DOHH2 (cell line): ENCODE measurements around the gene GPC1.
"Not testable (repeated sequence)": the region's sequence is repeated elsewhere in the genome, so short reads cannot be mapped to it uniquely, and the experiment has no call there.

Source experiments
- H3F3A ChIP-seq: fragments of 200-600 bp; sonication (generic), shearing (Covaris generic); 2 replicates; pipeline ENCODE4 v1.6.0; 2016; ENCODE audit warnings: antibody characterized with exemption, mild to moderate bottlenecking; ENCODE audit not compliant: control insufficient read depth, insufficient read depth
- H3K27ac ChIP-seq: fragments of 200-600 bp; sonication (generic); 2 replicates; pipeline ENCODE4 v1.5.1; 2014; ENCODE audit warnings: low read depth, mild to moderate bottlenecking, low read length, moderate library complexity
- H3K27me3 ChIP-seq: fragments of 200-600 bp; sonication (generic); 2 replicates; pipeline ENCODE4 v1.6.1; 2014; ENCODE audit warnings: mild to moderate bottlenecking, low read length, mixed read lengths; ENCODE audit not compliant: control insufficient read depth
- H3K36me3 ChIP-seq: fragments of 200-600 bp; sonication (generic); 2 replicates; pipeline ENCODE4 v1.6.1; 2014; ENCODE audit warnings: mild to moderate bottlenecking, low read length, moderate library complexity, mixed read lengths; ENCODE audit not compliant: control insufficient read depth
- H3K4me1 ChIP-seq: fragments of 200-600 bp; sonication (generic); 2 replicates; pipeline ENCODE4 v1.6.1; 2014; ENCODE audit warnings: mild to moderate bottlenecking, low read length, mixed read lengths; ENCODE audit not compliant: control insufficient read depth
- H3K4me2 ChIP-seq: fragments of 200-600 bp; sonication (generic); 2 replicates; pipeline ENCODE4 v1.6.0; 2014; ENCODE audit warnings: mild to moderate bottlenecking, low read length, moderate library complexity
- H3K4me3 ChIP-seq: fragments of 200-600 bp; sonication (generic); 2 replicates; pipeline ENCODE4 v1.5.1; 2014; ENCODE audit warnings: mild to moderate bottlenecking, low read length, mixed read lengths
- H3K79me2 ChIP-seq: fragments of 200-600 bp; sonication (generic); 2 replicates; pipeline ENCODE4 v1.6.1; 2014; ENCODE audit warnings: mild to moderate bottlenecking, low read length, mixed read lengths; ENCODE audit not compliant: control insufficient read depth
- H3K9me2 ChIP-seq: fragments of 200-600 bp; sonication (generic); replicated peaks from 2 replicates; pipeline ENCODE4 v1.6.1; 2014; ENCODE audit warnings: mild to moderate bottlenecking, low read length, mixed read lengths; ENCODE audit not compliant: control insufficient read depth
- H3K9me3 ChIP-seq: fragments of 200-600 bp; sonication (generic); 2 replicates; pipeline ENCODE4 v1.6.1; 2014; ENCODE audit warnings: antibody characterized with exemption, low read length, mixed read lengths; ENCODE audit not compliant: control insufficient read depth, insufficient read depth
- H4K20me1 ChIP-seq: fragments of 200-600 bp; sonication (generic); 2 replicates; pipeline ENCODE4 v1.6.0; 2014; ENCODE audit warnings: low read depth, mild to moderate bottlenecking, antibody characterized with exemption, low read length, moderate library complexity; ENCODE audit not compliant: control insufficient read depth, insufficient read depth
- CTCF ChIP-seq: fragments of 200-600 bp; sonication (generic); IDR thresholded peaks from one replicate; pipeline ENCODE4 v1.5.1; 2014; ENCODE audit warnings: antibody characterized with exemption, mild to moderate bottlenecking, low read depth, low read length; ENCODE audit not compliant: poor library complexity, severe bottlenecking
- EZH2phosphoT487 ChIP-seq: fragments of 200-600 bp; sonication (generic); IDR thresholded peaks from 2 replicates; pipeline ENCODE4 v1.6.1; 2017; ENCODE audit warnings: borderline replicate concordance, mild to moderate bottlenecking, antibody characterized with exemption, low read length, moderate library complexity, mixed read lengths

The GPC1 gene

GRCh38 chr2:240435457-240435947 is at the start of gene GPC1:
Gene GPC1, plus strand, starts transcription at chr2:240435663. Its CDS starts 256 bp downstream, at chr2:240435919.
- no peak within 1 kb of the TSS for H3K27ac ChIP-seq
- TF ChIP-seq EZH2phosphoT487, result no peak
- TF ChIP-seq CTCF, result no peak

GRCh38 chr2:240386326-240386725 is 49.1 kb upstream of the GPC1 start:
- H4K20me1 ChIP-seq, result no peaks in the 10 kb centered on the region
- no peaks in the 10 kb centered on the region for H3K79me2 ChIP-seq
- no peak overlapping the region for H3K4me2 ChIP-seq
- no peaks in the 10 kb centered on the region; the same call in 1 of the 2 replicates for H3K4me1 ChIP-seq
- H3K9me2 ChIP-seq, result no peaks in the 10 kb centered on the region
- TF ChIP-seq EZH2phosphoT487, result no peak
- TF ChIP-seq CTCF, result no peak
- no peak overlapping the region for H3K27ac ChIP-seq
- no peaks in the 10 kb centered on the region for H3K9me3 ChIP-seq
- no peaks in the 10 kb centered on the region for H3K27me3 ChIP-seq
- H3K4me3 ChIP-seq, result no peak overlapping the region
- no peaks in the 10 kb centered on the region for H3F3A ChIP-seq
- H3K36me3 ChIP-seq, result no peaks in the 10 kb centered on the region

More at GRCh38 chr2:240435457-240435947, at the start of gene GPC1:
- H3K9me3 ChIP-seq, result no peaks in the 10 kb centered on the region
- peak within 1 kb of the TSS; percentile 94 for H3K4me2 ChIP-seq
- H3F3A ChIP-seq, result no peaks in the 10 kb centered on the region
- no peaks in the 10 kb centered on the region for H3K79me2 ChIP-seq
- no peaks in the 10 kb centered on the region for H3K9me2 ChIP-seq
- peaks cover 7% of the 10 kb centered on the region for H3K4me1 ChIP-seq
- peaks cover 28% of the 10 kb centered on the region for H3K27me3 ChIP-seq
- H3K4me3 ChIP-seq, result peak within 1 kb of the TSS; percentile 87
- no peaks in the 10 kb centered on the region for H4K20me1 ChIP-seq
- no peaks in the 10 kb centered on the region for H3K36me3 ChIP-seq

- H3K27ac ChIP-seq, H3K4me1 ChIP-seq, H3K4me3 ChIP-seq, H3K9me3 ChIP-seq, H3K36me3 ChIP-seq, H3K9me2 ChIP-seq, H4K20me1 ChIP-seq, H3K4me2 ChIP-seq, H3F3A ChIP-seq, H3K79me2 ChIP-seq, H3K27me3 ChIP-seq: not testable (repeated sequence)
Observed at GRCh38 chr2:240386743-240387142, 48.7 kb upstream of the GPC1 start.

- Histone ChIP-seq H3K79me2 (no peaks in the 10 kb centered on the region), H3K4me2 (no peak overlapping the region), H3K27ac (no peak overlapping the region), H3K27me3 (no peaks in the 10 kb centered on the region), H4K20me1 (no peaks in the 10 kb centered on the region), H3F3A (no peaks in the 10 kb centered on the region), H3K36me3 (no peaks in the 10 kb centered on the region), H3K9me3 (no peaks in the 10 kb centered on the region), H3K4me1 (no peaks in the 10 kb centered on the region; the same call in 1 of the 2 replicates), H3K9me2 (no peaks in the 10 kb centered on the region), H3K4me3 (no peak overlapping the region)
- TF ChIP-seq CTCF (no peak), EZH2phosphoT487 (no peak)
Observed at GRCh38 chr2:240387325-240387668, 48.2 kb upstream of the GPC1 start.
